Measurements from ENCODE around the gene NR4A2.
"Not testable (repeated sequence)": the region's sequence is repeated elsewhere in the genome, so short reads cannot be mapped to it uniquely, and the experiment has no call there.

NR4A2 gene

GRCh38 chr2:156322051-156322685 is 10.4 kb downstream of the NR4A2 start:
- no peak for DNase-seq (ENCODE audit: low read depth in 1 of 2, low spot score in 1 of 2)

GRCh38 chr2:156321243-156321904 is 11.1 kb downstream of the NR4A2 start:
- no peak for DNase-seq (ENCODE audit: low read depth in 1 of 2, low spot score in 1 of 2)

- DNase-seq (ENCODE audit: low read depth in 1 of 2, low spot score in 1 of 2), result no peak
Observed at GRCh38 chr2:156320486-156321098, 11.9 kb downstream of the NR4A2 start.

- no peak for DNase-seq (ENCODE audit: low read depth in 1 of 2, low spot score in 1 of 2)
Observed at GRCh38 chr2:156319811-156320485, 12.6 kb downstream of the NR4A2 start.

GRCh38 chr2:156317631-156318030 is 14.9 kb downstream of the NR4A2 start:
- DNase-seq (ENCODE audit: low read depth in 1 of 2, low spot score in 1 of 2), result no peak

GRCh38 chr2:156311976-156312375 is 20.5 kb downstream of the NR4A2 start:
- DNase-seq (ENCODE audit: low read depth in 1 of 2, low spot score in 1 of 2), result no peak

GRCh38 chr2:156310773-156311172 is 21.7 kb downstream of the NR4A2 start:
- no peak for DNase-seq (ENCODE audit: low read depth in 1 of 2, low spot score in 1 of 2)

GRCh38 chr2:156309917-156310316 is 22.6 kb downstream of the NR4A2 start:
- DNase-seq (ENCODE audit: low read depth in 1 of 2, low spot score in 1 of 2), result no peak

GRCh38 chr2:156309167-156309566 is 23.4 kb downstream of the NR4A2 start:
- no peak for DNase-seq (ENCODE audit: low read depth in 1 of 2, low spot score in 1 of 2)

- no peak for DNase-seq (ENCODE audit: low read depth in 1 of 2, low spot score in 1 of 2)
Observed at GRCh38 chr2:156306821-156307220, 25.7 kb downstream of the NR4A2 start.

GRCh38 chr2:156305121-156305520 is 27.4 kb downstream of the NR4A2 start:
- no peak for DNase-seq (ENCODE audit: low read depth in 1 of 2, low spot score in 1 of 2)

GRCh38 chr2:156300337-156300736 is 32.2 kb downstream of the NR4A2 start:
- DNase-seq (ENCODE audit: low read depth in 1 of 2, low spot score in 1 of 2), result no peak

GRCh38 chr2:156294945-156295580 is 37.5 kb downstream of the NR4A2 start:
- DNase-seq (ENCODE audit: low read depth in 1 of 2, low spot score in 1 of 2), result no peak

- not testable (repeated sequence) for DNase-seq (ENCODE audit: low read depth in 1 of 2, low spot score in 1 of 2)
Observed at GRCh38 chr2:156293382-156293781, 39.1 kb downstream of the NR4A2 start.

GRCh38 chr2:156279446-156280150 is 52.9 kb downstream of the NR4A2 start:
- no peak for DNase-seq (ENCODE audit: low read depth in 1 of 2, low spot score in 1 of 2)

Measured in stimulated activated CD4-positive, alpha-beta T cell treated with anti-CD3 and anti-CD28 coated beads, Interleukin-15, amount 100 ng/mL, for 1 hour (primary cell).